HS-27A (cell line): ENCODE measurements around the gene TBC1D22B.

ENCODE experiments used
- DNase-seq: peaks from one replicate; pipeline ENCODE4 v3.0.0-alpha.2; 2012; ENCODE audit warnings: low read depth, missing footprints

Gene TBC1D22B

DNA sequence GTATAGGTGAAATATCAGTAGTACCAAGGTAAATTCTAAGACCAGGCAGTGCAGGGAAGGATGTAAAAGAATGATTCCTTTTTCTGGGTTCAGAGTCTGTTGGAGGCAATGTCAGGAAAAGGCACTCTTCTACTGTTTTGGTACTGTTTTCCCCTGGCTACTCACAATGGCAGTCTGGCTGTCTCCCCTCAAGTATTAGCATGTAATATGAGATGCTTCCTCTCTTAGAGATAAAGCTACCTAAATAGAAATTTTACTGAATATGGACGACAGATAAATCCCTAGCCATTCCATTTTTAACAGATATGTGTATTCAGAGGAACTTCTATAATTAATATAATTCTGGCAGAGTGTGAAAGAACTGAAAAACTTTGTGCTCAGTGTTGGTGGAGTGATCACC is 99.7 kb downstream of the TBC1D22B start:
- no peak for DNase-seq

DNA sequence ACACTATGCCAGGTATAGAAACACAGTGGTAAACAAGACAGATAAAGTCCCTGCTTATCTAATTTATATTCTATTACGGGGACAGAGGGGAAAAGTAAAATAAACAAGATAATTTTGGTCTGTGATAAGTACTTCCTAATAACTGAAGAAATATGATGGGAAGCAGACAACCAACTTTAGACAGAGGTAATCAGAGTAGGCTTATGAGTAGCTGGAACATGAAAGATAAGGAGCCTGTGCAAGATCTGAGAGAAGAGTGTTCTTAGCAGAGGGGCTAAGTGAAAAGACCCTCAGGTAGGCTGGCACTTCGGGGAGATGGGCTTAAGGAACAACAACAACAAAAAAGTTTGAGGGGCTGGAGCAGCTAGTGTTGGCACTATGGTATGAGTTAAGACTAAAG is 100.3 kb downstream of the TBC1D22B start:
- DNase-seq = no peak

DNA sequence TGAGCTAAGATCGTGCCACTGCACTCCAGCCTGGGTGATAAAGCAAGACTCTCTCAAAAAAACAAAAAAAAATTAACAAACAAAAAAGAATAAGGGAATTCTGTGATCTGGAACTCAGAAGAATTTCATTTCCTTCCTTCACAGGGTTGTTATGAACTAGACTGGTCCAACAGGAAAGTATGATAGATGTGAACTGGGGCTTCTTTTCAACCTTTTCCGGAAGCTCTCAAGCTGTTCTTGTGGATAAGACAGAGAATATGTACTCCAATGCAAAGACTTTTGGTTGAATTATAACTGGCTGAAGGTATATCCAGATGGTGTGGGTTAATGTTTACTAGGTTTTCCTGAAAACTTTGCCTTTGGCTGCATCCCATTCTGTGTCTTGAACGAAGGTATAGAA is 101.5 kb downstream of the TBC1D22B start:
- no peak for DNase-seq

DNA sequence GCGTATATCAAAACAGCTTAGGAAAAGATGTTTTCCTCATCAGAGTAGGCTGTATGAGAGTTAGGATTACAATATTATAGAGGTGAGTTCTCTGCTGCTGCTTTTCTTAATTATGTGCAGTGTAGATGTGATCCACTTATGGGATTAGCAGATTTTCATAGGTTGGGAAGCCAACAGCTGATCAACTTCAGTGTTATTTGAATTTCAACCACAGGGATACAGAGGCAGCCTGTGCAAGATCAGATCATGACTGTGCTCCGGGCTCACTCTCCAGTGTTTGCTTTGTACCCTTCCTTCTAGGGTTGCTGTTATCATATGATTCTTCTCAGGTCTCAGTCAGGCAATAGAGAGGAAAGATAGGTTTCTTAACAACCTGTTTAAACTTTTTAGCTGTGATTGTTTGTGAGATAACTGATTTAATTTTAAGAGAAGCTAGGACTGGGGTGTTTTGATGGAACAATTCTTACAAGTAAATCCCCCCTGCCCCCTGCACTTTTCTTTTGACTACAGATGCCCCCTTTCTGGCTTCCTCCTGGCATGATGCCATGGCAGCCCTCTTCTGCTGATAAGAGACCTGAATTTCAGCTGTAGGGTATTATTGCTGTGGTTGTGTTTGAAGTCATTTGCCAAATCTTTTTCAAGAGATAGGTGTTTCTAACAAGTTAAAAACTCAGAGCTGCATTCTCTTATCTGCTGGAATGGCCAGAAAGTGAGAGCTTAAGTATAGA is 104.7 kb downstream of the TBC1D22B start:
- no peak for DNase-seq

DNA sequence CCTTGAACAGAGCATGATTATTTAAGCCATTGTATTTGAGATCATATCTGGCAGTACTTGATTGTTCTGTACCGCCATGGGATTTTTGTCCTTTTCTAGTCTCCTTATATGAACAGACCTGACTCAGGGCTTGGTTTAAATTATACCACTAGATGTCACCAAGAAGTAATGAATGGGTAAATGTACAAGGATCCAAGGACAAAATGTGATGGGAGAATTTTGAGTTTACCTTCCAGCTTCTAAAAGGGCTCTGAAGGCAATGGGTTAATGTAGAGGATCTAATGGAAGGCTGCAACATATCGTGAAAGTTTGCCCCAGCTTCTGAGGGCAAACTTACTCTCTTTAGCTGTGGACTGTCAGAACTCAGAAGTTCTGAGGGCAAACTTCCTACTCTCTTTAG is 108.2 kb downstream of the TBC1D22B start:
- DNase-seq = no peak

DNA sequence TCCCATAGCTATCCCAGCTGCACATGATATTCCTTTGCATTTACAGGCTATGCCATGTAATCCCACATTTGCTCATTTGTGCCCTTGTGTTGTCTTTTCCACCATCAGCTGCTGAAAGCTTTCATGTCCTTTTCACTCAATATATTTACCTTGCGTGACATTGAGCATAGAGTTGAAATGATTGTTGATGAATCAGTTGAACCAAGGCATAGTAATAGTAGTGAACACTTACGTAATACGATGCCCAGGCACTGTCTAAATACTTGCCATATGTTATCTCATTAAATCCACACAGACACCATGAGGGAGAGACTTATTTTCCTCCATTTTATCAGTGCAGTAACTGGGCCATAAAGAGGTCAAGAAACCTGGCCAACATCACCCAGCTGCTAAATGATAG is 109.3 kb downstream of the TBC1D22B start:
- DNase-seq = no peak

DNA sequence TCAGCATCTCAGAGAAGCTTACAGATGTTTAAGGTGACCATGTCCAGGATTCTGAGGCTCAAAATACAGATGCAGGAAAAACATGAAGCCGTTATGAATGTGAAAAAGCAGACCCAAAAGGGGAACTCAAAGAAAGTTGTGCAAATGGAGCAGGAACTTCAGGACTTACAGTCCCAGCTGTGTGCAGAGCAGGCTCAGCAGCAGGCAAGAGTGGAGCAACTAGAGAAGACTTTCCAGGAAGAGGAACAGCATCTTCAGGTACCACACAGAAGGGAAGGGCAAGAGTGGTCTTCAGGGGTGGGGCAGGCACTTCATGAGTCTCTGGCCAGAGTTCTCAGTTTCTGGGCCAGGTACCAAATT is 111.4 kb downstream of the TBC1D22B start:
- no peak for DNase-seq

DNA sequence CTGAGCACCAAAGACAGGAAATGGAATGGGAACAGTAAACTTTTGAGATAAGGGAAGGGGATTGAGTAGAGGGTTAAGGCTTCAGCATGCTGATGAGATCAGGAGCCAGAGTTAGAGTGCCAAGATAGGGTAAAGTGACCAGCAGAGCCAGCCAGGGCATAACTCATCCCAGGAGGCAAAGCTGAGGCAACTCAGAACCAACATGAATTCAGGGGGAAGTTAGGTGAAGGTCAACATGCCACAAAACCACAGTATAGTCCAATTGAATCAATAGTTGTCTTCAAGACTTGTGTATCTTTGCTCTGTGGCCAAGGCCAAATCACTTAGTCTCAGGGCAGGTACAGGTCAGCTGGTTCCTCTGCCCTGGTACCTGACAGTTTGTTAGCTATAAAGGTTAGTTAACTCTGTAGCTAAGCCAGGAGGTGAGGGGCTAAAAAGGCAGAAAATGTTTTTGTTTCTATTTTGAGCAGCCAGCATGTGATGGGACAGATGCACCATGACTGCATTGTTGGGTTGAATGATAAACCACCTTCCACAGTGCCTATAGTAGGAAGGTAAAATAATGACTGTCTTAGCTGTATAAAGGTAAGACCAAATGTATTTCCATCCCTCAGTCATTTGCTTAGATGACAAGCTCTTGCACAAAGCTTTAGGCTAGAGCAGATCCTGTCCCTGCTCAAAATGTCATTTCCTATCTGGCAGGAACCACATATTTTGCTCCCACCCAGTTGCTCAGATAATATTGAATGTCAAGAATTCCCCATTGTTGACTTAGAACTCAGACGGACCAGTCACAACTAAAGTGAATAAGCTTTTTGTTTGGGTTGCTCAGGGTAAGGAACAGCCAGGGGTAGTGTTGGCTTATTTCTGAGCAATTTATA is 112.0 kb downstream of the TBC1D22B start:
- DNase-seq = no peak

DNA sequence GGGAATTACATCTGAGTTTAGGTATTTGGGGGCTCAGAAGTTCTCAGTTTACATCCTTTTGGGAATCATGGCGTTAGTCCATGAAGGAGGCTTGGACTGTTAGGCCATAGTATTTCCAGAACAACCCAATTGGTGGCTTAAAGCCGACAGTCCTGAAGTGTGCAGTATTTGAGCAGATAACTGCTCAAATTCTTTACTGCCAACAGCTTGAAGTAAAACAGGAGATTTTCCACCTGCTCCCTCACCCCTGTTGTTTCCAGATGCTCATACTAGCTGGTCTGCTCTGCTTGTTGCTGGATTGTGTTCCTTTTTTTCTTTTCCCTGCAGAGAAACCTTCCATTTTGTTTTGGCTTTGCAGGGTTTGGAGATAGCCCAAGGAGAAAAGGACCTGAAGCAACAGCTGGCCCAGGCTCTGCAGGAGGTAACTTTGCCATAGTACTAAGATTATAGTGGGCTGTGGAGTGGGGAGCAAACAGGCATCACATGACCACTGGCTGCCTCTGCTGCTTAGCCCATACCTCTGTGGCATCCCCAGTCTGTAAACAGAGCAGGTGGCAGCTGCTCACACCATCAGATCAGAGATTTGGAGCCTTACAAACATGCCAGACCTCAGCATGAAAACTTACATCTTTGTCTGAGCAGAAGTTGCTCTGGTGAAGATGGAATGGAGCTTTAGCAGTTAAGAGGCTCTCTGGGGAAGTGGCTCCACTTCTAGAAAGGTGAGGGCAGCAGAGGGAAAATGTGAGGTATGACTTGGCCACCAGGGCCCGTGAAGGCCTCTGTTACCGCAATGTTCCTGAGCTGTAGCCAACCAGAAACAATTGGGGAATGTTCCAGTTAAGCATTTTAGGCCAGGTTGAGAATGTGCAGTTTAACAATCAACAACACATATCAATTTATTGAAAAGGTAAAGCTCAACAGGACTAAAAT is 113.8 kb downstream of the TBC1D22B start:
- no peak for DNase-seq

DNA sequence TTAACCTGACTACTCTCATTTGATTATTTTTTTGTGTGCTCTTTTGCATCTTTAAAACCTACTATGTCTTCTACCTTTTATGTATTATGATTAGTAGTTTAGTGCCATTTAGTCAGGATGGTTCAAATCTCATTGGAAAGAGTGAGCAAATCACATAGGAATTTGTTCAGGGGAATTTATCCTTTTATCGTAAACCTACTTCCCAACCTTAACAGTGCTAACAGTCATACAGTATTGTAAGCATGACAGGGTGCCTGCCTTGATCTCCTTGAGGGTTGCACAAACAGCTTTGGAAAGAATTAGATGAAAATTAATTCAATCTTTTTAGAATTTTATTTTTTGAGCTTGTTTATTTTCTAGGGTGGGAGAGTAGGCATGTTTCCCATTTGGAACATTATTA is 114.5 kb downstream of the TBC1D22B start:
- DNase-seq = no peak

DNA sequence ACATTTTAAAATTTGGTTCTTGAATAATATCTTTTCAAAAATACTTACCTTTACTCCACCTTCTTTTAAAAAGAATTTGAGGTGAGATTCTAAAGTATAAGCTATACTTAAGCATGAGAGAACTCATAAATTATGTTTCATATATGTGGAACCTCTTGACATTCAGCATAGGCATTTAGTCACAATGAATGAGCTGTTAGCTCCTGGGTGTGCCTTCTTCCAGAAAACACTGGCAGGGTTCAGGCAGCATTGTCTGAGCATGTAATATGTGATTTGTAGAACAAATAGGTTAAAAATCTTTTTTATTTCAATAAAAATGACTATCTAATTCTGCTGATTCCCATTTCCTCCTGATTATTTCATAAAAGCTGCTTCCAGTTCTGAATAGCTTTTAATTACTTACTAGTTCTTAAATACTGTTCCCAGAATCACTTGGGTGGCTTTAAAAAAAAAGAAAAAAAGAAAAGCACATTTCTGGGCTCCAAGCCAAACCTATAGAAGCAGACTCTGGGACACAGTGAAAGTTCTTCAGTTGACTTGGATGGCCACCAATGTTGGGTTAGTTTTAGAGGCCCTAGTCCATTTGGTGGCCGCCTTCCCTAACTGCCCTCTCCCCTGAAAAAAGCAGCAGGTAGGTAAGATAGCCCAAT is 116.4 kb downstream of the TBC1D22B start:
- DNase-seq = no peak

DNA sequence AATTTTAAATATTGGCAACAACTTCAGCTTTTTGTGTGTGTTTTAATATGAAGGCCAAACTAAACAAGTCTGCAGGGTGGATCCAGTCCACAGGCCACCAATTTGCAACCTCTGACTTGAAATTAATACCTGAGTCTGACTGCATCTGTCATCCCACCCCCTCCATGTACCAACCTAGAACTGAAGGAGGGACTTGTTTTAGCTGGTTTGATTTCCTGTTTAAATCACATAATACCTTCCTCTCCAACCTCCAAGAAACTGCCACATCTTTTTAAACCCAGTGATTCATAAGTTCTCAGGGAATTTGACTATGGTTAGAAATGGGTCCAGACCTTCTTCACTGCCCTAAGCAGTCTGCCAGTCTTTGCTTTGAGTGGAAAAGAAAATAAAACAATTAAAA is 117.8 kb downstream of the TBC1D22B start:
- DNase-seq = no peak

DNA sequence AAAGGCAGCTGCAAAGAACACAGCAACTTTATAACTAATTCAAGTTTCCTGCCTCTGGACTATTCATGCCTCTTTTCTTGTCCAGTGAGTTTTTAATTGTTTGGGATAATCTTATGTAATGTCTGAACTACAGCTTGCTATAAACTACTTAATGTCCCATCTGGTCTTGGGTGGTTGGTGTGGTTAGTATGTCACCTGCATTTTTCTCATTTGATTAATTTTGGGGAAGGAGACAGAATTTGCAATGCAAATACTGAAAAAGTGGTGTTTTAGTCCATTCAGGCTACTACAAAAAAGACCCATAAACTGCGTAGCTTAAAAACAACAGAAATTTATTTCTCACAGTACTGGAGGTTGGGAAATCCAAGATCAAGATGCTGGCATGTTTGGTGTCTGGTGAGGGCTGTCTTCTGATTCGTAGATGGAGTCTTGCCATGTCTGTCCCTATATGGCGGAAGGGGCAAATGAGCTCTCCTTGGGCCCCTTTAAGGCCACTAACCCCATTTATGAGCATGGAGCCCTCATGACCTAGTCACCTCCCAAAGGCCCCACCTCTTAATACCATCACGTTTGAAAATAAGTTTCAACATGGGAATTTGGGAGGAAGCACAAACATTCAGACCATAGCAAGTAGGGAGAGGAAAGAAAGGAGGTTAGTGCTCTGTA is 118.6 kb downstream of the TBC1D22B start:
- DNase-seq = no peak

DNA sequence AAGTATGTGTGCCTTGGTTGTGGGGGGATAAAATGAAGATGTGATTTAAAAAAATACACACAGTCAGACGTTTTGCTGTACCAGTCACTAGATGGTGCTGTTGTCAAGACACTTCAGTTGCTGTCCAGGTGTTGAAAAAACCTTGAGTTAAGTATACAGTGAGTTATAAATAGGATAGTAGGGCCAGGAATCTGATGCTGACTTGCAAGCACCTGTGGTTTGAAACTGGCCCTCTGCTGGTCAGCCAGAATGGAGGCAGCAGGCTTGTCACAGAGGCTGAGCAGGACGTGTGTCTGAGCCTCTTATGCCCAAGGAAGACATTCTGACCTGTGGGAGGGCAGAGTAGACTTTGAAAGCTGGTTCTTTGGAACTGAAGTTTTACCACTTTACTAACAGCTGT is 124.0 kb downstream of the TBC1D22B start:
- DNase-seq = peak; percentile 12
